AG10803 (cell line): ENCODE data around the gene C2orf72.

Source experiments
- DNase-seq: peaks from one replicate; pipeline ENCODE4 v3.0.0; 2010; ENCODE audit warnings: low read depth
- H3K4me3 ChIP-seq: 2 replicates; pipeline ENCODE4 v1.5.1; 2011; ENCODE audit warnings: mild to moderate bottlenecking, low read length, control low read depth
- TF ChIP-seq, protein P1 (sequence below): conservative IDR thresholded peaks from 2 replicates; pipeline ENCODE4 v1.5.1; 2011; ENCODE audit warnings: mild to moderate bottlenecking, low read length, control low read depth, inconsistent platforms

C2orf72 gene

DNA sequence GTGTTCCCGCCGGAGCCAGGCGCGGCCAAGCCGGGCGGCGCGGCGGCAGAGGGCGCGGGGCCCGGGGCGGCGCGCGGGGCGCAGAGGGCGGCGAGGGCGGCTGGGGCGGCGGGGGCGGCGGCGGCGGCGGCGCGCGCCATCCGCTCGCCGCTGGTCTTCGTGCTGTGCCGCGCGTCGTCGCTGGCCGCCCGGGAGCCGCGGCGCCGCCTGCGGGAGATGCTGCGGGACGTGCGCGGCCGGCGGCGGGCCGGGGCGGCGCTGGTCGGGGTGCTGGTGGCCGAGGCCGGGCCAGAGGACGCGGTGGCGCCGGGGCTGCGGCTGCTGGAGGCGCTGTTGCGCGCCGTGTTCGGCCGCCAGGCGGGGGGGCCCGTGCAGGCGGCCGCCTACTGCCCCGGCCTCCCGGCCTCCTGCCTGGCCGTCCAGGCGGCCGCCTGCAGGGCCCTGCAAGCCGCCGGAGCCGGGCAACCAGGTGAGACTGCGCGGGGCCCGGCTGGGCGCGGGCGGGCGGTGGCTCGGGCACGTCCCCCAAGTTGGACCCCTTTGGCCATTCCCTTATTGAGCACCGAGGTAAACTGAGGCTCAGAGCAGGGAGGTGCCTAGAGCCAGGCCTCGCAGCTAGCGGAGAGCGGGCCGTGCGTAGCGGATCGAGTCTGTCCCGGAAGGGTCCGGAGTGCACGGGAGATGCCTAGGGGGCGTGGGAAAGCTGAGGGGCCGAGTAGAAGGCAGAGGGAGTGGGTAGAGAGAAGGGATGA is 584 bp downstream of the C2orf72 start:
- TF ChIP-seq, protein P1, sequence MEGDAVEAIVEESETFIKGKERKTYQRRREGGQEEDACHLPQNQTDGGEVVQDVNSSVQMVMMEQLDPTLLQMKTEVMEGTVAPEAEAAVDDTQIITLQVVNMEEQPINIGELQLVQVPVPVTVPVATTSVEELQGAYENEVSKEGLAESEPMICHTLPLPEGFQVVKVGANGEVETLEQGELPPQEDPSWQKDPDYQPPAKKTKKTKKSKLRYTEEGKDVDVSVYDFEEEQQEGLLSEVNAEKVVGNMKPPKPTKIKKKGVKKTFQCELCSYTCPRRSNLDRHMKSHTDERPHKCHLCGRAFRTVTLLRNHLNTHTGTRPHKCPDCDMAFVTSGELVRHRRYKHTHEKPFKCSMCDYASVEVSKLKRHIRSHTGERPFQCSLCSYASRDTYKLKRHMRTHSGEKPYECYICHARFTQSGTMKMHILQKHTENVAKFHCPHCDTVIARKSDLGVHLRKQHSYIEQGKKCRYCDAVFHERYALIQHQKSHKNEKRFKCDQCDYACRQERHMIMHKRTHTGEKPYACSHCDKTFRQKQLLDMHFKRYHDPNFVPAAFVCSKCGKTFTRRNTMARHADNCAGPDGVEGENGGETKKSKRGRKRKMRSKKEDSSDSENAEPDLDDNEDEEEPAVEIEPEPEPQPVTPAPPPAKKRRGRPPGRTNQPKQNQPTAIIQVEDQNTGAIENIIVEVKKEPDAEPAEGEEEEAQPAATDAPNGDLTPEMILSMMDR, result no peak
- H3K4me3 ChIP-seq, result no peak overlapping the region
- no peak for DNase-seq

GRCh38 chr2:231038483-231039293 is 1.4 kb downstream of the C2orf72 start:
- TF ChIP-seq, protein P1, result no peak
- DNase-seq, result no peak
- no peak overlapping the region for H3K4me3 ChIP-seq

DNA sequence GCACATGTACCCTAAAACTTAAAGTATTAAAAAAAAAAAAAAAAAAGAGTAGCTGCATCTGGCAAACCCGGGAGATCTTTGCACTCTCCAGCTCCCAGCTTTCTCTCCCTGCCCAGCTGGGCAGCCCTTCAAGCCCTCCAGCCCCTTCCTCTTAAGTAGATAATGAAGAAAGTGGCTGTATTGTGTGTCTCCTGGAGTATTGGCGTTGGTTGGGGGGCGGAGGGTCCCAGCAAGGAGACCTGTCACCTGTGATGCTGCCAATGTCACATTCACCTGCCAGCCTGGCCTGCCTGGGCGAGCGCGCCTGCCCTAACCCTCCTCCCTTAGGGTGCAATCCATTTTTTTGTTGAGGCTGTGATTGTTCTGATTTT is 2.0 kb downstream of the C2orf72 start:
- H3K4me3 ChIP-seq, result no peak overlapping the region
- no peak for DNase-seq
- TF ChIP-seq, protein P1, result no peak

GRCh38 chr2:231039821-231040364 is 2.6 kb downstream of the C2orf72 start:
- DNase-seq, result no peak
- H3K4me3 ChIP-seq, result no peak overlapping the region
- TF ChIP-seq, protein P1, result no peak

- no peak for DNase-seq
- H3K4me3 ChIP-seq, result no peak overlapping the region
- TF ChIP-seq, protein P1, result no peak
These were observed 3.9 kb downstream of the C2orf72 start for GRCh38 chr2:231041061-231041689.

DNA sequence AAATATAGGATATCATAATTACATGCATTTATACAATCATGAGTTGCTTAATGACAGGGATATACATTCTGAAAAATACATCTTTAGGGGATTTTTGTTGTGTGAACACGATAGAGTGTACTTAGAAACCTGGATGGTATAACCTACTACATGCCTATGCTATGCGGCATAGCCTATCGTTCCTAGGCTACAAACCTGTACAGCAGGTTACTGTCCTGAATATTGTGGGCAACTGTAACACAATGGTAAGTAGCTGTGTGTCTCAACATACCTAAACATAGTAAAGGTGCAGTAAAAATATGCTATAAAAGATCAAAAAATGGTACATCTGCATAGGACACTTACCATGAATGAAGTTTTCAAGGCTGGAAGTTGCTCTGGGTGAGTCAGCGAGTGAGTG is 6.5 kb downstream of the C2orf72 start:
- TF ChIP-seq, protein P1, result no peak
- no peak for DNase-seq
- no peak overlapping the region for H3K4me3 ChIP-seq
